Astrocyte (in vitro differentiated cells and primary cell): ENCODE data around the gene TMEM31.

Source experiments
- EZH2 ChIP-seq: IDR thresholded peaks from 2 replicates; pipeline ENCODE4 v1.6.1; 2012; ENCODE audit warnings: mild to moderate bottlenecking, low read length, inconsistent platforms; ENCODE audit not compliant: insufficient read depth
- TF ChIP-seq, protein P1 (sequence below): IDR thresholded peaks from 2 replicates; pipeline ENCODE4 v1.5.1; 2011; ENCODE audit warnings: low read depth, mild to moderate bottlenecking, inconsistent platforms, low read length, moderate library complexity; ENCODE audit not compliant: insufficient read depth

DNA sequence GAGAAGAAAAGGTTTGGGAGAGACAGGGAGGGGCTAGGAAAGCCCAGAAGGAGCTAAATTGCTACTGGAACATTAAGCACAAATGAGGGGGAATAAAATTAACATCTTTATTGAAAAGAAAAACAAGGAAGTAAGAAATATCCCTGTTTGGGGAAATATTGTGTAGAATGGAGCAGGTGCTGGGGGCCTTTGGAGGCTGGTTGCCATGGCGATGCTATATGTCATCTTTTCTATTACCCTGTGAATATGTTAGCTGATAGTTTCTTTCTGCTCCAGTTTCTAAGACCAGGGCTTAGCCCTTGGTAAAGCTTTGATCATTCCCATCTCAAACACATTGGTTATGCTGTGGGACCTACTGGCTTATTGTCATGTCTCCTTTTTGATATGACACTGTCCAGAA, 28.7 kb downstream of the TMEM31 start:
- TF ChIP-seq, protein P1, sequence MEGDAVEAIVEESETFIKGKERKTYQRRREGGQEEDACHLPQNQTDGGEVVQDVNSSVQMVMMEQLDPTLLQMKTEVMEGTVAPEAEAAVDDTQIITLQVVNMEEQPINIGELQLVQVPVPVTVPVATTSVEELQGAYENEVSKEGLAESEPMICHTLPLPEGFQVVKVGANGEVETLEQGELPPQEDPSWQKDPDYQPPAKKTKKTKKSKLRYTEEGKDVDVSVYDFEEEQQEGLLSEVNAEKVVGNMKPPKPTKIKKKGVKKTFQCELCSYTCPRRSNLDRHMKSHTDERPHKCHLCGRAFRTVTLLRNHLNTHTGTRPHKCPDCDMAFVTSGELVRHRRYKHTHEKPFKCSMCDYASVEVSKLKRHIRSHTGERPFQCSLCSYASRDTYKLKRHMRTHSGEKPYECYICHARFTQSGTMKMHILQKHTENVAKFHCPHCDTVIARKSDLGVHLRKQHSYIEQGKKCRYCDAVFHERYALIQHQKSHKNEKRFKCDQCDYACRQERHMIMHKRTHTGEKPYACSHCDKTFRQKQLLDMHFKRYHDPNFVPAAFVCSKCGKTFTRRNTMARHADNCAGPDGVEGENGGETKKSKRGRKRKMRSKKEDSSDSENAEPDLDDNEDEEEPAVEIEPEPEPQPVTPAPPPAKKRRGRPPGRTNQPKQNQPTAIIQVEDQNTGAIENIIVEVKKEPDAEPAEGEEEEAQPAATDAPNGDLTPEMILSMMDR: no peak
- no peak for TF ChIP-seq EZH2
